Measurements from ENCODE around the gene RASA2. TPM values are rescaled to one million over a fixed set of nuclear protein-coding genes. Genes with fewer than 3 reads are reported as not detected.
"Not testable (repeated sequence)": the region's sequence is repeated elsewhere in the genome, so short reads cannot be mapped to it uniquely, and the experiment has no call there.

The RASA2 gene
- total and polyA plus RNA-seq, 2 experiments from 2014 or later: 6.3 to 18.0 TPM

- Histone ChIP-seq H3K27me3 (no peaks in the 10 kb centered on the region), H3K9me3 (ENCODE audit: low read depth) (no peaks in the 10 kb centered on the region), H3K4me3 (no peak overlapping the region), H3K4me1 (ENCODE audit: low read depth) (no peaks in the 10 kb centered on the region), H3K27ac (no peak overlapping the region), H3K36me3 (no peaks in the 10 kb centered on the region)
- DNase-seq (ENCODE audit: low read depth in 1 of 2, low spot score in 1 of 2): no peak
- TF ChIP-seq CTCF (IDR thresholded peaks at IDR 0.05; ENCODE audit: low read depth, low read length): no peak
Observed at GRCh38 chr3:141466633-141467169, 20.1 kb upstream of the RASA2 start.

GRCh38 chr3:141469720-141470119 is 17.1 kb upstream of the RASA2 start:
- Histone ChIP-seq H3K27ac (no peak overlapping the region), H3K4me3 (no peak overlapping the region), H3K27me3 (no peaks in the 10 kb centered on the region), H3K36me3 (no peaks in the 10 kb centered on the region), H3K9me3 (ENCODE audit: low read depth) (no peaks in the 10 kb centered on the region), H3K4me1 (ENCODE audit: low read depth) (no peaks in the 10 kb centered on the region)
- TF ChIP-seq CTCF (IDR thresholded peaks at IDR 0.05; ENCODE audit: low read depth, low read length): no peak
- no peak for DNase-seq (ENCODE audit: low read depth in 1 of 2, low spot score in 1 of 2)

DNA sequence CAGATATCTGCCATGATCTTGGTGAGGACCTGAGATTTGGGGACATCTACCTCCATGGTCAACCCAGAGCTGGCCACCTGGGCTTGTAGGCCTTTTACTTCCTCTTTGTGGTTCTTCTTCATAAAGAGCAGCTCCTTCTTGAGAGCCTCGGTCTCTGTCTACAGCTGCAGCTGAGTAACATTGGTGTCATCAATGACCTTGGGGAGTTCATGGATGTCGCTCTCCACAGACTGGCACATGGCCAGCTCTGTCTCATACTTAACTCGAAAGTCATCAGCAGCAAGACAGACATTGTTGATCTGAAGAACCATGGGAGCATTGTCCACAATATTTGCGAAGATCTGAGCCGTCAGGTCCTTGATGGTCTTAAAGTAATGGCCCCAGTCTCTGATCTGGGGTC is 15.7 kb upstream of the RASA2 start:
- DNase-seq (ENCODE audit: low read depth in 1 of 2, low spot score in 1 of 2): no peak
- Histone ChIP-seq H3K27me3 (no peaks in the 10 kb centered on the region), H3K4me1 (ENCODE audit: low read depth) (peaks cover 4% of the 10 kb centered on the region), H3K4me3 (no peak overlapping the region), H3K36me3 (no peaks in the 10 kb centered on the region), H3K27ac (no peak overlapping the region), H3K9me3 (ENCODE audit: low read depth) (no peaks in the 10 kb centered on the region)
- no peak for TF ChIP-seq CTCF (IDR thresholded peaks at IDR 0.05; ENCODE audit: low read depth, low read length)

DNA sequence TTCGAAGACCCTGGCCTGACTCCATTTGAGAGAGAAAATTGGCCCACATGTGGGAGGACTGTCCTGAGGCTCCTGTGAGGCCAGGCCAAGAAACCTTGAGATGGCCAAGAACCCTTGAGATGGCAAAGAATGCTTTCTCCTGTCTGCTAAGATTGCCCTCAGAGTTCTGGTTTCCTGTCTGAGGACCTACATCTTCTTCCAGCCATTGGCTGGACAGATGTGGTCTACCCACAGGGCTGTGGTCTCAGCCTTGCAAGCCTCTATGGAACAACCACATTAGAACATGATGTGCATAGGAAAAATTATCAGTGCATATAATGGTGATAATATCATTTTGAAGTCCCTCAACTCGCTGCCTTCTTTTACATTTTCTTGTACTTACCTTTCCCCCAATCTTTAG is 10.8 kb upstream of the RASA2 start:
- Histone ChIP-seq H3K9me3 (ENCODE audit: low read depth) (no peaks in the 10 kb centered on the region), H3K27ac (no peak overlapping the region), H3K27me3 (no peaks in the 10 kb centered on the region), H3K36me3 (no peaks in the 10 kb centered on the region), H3K4me1 (ENCODE audit: low read depth) (peaks cover 8% of the 10 kb centered on the region), H3K4me3 (no peak overlapping the region)
- no peak for TF ChIP-seq CTCF (IDR thresholded peaks at IDR 0.05; ENCODE audit: low read depth, low read length)
- DNase-seq (ENCODE audit: low read depth in 1 of 2, low spot score in 1 of 2): no peak

DNA sequence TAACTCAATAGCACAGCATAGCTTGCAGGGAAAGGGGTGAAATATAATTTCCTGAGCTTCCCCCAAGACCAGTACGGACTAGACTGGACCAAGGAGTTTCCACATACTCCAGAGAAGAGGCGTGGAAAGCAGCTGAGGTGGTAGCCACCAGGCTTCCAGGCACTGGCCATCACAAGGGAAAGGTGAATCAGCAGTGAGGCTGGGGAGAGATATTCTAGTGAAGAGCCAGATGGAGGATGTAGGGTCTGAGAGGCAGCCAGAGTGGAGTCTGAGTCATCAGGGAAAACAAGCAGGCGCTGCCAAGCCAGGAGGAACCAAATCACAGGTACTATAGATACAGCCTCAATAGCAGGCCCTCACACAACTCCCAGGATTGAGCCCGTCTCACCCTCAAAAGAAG is 9.6 kb upstream of the RASA2 start:
- H3K4me1 ChIP-seq (ENCODE audit: low read depth): peaks cover 15% of the 10 kb centered on the region
- H3K27me3 ChIP-seq: no peaks in the 10 kb centered on the region
- no peaks in the 10 kb centered on the region for H3K9me3 ChIP-seq (ENCODE audit: low read depth)
- no peaks in the 10 kb centered on the region for H3K36me3 ChIP-seq
- peak in 1 of 2 donors; percentile 75 for DNase-seq (ENCODE audit: low read depth in 1 of 2, low spot score in 1 of 2)
- H3K4me3 ChIP-seq: no peak overlapping the region
- H3K27ac ChIP-seq: no peak overlapping the region
- no peak for TF ChIP-seq CTCF (IDR thresholded peaks at IDR 0.05; ENCODE audit: low read depth, low read length)

GRCh38 chr3:141478139-141478538 is 8.7 kb upstream of the RASA2 start:
- H3K27me3 ChIP-seq: no peaks in the 10 kb centered on the region
- H3K4me3 ChIP-seq: no peak overlapping the region
- no peak for TF ChIP-seq CTCF (IDR thresholded peaks at IDR 0.05; ENCODE audit: low read depth, low read length)
- no peak overlapping the region for H3K27ac ChIP-seq
- DNase-seq (ENCODE audit: low read depth in 1 of 2, low spot score in 1 of 2): no peak
- no peaks in the 10 kb centered on the region for H3K9me3 ChIP-seq (ENCODE audit: low read depth)
- peaks cover 15% of the 10 kb centered on the region for H3K4me1 ChIP-seq (ENCODE audit: low read depth)
- no peaks in the 10 kb centered on the region for H3K36me3 ChIP-seq

DNA sequence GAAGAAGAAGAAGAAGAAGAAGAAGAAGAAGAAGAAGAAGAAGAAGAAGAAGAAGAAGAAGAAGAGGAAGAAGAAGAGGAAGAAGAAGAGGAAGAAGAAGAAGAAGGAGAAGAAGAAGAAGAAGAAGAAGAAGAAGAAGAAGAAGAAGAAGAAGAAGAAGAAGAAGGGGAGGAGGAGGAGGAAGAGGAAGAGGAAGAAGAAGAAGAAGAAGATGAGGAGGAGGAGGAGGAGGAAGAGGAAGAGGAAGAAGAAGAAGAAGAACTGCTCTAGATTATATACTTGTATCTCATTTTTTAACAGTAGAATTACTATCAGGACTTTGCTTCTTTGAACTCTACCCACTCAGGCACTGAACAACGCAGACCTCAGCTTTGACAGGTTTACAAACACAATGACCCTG is 8.0 kb upstream of the RASA2 start:
- H3K36me3 ChIP-seq; H3K27ac ChIP-seq; DNase-seq (ENCODE audit: low read depth in 1 of 2, low spot score in 1 of 2); H3K4me3 ChIP-seq; H3K9me3 ChIP-seq (ENCODE audit: low read depth); H3K27me3 ChIP-seq: not testable (repeated sequence)
- peaks cover 15% of the 10 kb centered on the region for H3K4me1 ChIP-seq (ENCODE audit: low read depth)

All from cardiac muscle cell (in vitro differentiated cells and primary cell).